Non-pigmented ciliary epithelial cell (primary cell): ENCODE data around the gene TMEM107.
A peak's percentile ranks its signal among the peaks of the same experiment; 100 is the strongest.
"Not testable (repeated sequence)": the region's sequence is repeated elsewhere in the genome, so short reads cannot be mapped to it uniquely, and the experiment has no call there.

Experiments
- DNase-seq: peaks from one replicate; pipeline ENCODE4 v3.0.0-alpha.2; 2010; ENCODE audit warnings: low read depth

Gene TMEM107

DNA sequence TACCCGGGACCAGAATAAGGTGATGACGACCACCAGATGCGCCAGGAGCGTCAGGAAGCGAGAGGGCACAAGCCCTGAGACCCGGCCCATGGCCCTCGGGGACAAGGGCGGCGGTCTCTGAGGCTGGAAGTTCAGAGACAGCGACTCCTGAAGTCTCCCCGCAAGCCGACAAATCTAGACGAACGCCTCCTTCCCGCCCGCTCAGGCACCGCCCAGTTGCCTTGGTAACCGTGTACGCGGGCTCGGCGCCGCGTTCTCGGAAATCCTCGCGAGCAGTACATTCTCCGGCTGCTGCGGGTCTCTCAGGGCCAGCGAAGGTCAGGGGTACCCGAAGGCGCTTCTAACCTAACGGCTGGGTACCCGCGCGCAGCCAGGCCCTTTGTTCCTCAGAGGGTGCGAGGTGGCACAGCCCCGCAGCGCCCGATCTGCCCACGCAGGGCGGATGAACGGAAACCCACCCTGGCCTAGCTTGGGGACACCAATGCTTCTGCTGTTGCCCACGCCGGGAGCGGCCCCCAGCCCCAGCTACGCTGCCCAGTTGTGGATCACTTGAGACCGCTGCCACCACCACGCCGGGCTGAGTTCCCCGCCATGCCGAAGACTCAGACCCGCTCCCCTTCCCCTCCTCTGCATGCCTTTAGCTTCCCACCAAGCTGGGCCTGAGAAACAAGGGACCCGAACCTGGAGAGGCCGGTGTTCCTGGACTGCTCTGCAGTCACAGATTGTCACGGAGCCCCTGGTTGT, at the start of gene TMEM107:
TSS of gene TMEM107 (minus strand) at position 184 of the 744 bp plus-strand sequence. CDS start at position 90, 94 bp downstream.
- no peak for DNase-seq

- no peak for DNase-seq
These were observed 49.0 kb upstream of the TMEM107 start for GRCh38 chr17:8224891-8225812.

GRCh38 chr17:8223356-8224126, 47.4 kb upstream of the TMEM107 start:
- no peak for DNase-seq

GRCh38 chr17:8222630-8223355, 46.6 kb upstream of the TMEM107 start:
- DNase-seq = peak; percentile 73

DNA sequence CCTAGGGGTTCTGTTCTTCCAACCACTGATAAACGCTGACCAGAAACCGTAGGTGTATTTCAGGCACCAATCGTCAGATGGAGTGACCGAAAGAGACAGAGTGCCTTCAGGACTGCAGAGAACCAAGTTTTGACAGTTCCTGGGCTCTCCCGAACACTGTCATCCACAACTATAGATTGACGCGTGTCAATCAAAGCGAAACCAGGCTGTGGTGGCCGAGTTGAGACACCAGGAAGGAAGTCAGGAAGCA, 46.1 kb upstream of the TMEM107 start:
- DNase-seq = peak; percentile 63

DNA sequence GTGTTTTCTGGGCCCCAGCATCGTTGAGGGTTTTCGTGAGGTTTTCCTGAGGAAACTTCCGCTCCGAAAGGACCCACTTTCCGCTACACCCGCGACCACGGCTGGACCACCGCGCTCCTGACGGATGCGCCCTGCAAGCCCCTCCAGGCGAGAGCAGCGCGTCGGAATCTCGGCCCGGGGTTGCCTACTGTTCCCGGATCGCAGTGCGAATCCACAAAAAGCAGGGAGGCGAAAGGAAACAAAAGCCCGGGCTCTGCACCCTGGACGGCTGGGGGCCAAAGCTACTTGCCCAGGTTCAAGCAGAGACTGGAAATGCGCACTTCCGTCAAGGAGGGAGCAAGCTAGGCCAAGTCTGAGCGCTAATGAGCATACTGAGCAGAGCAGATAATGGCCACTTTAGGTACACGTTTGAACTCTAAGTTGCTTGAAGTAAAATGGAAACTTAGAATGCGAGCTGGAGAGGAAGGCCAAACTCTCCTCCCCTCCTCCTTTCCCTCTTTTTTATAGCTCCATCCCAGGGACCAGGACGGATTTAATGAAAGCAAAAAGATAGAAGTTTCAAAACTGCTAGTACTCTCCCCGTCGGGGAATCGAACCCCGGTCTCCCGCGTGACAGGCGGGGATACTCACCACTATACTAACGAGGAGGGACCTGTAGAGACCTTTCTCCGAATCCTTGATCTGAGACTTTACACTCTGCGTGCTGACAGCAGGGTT, 45.6 kb upstream of the TMEM107 start:
- no peak for DNase-seq

- DNase-seq = peak; percentile 81
These were observed 44.8 kb upstream of the TMEM107 start for GRCh38 chr17:8220783-8221662.

GRCh38 chr17:8214000-8214399, 37.8 kb upstream of the TMEM107 start:
- DNase-seq = not testable (repeated sequence)

DNA sequence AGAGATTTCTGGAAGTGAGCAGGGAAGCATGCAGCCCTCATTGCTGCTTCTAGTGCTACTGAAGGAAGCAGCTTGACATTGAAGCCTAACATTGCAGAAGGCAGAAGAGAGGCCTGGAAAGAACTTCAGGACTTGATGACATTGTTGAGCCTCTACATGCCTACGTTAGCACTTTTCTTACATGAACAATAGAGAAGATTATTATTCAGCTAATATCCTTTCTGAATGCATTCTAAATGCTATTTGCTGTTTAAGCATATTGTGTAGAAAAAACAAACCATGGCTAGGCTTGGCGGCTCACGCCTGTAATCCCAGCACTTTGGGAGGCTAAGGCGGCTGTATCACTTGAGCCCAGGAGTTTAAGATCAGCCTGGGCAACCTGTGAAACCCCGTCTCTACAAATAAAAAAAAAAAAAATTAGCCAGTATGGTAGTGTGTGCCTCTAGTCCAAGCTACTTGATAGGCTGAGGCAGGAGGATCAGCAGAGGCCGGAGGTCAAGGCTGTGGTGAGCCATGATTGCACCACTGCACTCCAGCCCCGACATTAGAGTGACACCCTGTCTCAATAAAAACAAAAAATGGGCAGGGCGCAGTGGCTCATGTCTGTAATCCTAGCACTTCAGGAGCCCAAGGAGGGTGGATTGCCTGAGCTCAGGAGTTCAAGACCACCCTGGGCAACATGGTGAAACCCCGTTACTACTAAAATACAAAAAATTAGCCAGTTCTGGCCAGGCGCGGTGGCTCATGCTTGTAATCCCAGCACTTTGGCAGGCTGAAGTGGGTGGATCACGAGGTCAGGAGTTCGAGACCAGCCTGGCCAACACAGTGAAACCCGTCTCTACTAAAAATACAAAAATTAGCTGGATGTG, 36.4 kb upstream of the TMEM107 start:
- no peak for DNase-seq

GRCh38 chr17:8210761-8211458, 34.7 kb upstream of the TMEM107 start:
- DNase-seq = no peak

DNA sequence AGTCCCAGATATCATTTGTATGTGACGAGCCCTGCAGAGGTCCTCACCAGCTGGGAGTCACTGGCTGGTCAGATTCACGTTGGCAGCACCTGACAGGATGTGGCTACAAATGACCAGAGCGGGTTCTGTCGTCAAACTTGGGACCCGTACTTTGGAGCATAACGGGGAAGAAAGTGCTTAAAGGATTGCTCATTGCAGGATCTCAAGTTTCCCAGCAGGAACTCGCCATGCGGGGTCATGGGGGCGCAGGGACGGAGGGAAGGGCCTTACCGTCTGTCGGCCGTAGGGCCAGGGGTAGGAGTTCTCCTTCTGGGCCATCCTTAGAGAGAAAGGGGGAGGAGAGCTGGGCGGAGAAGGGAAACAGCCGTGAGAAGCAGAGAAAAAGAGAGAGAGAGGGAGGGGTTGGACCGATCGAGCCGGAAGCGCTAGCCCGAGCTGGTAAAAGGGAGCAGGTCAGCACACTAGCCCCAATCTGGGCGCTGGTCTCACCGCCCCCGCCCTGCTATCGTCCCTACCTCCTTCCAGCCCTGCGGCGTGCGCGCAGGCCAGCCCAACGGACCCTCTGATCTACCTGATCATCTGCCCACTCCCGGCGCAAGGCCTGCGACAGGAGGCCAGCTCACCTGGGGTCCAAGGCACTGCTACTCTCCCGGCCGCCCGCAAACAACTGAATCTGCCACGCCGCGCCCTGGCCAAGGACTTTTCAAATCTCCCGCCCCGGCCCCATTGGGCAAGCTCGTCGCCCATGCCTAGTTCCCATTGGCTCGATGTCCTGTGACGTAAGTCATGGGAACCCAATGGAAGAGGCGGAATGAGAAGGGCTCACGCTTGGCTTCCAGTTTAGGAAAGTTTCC, 34.0 kb upstream of the TMEM107 start, which contains the start of gene AURKB:
TSS of gene AURKB (minus strand) at position 669 of the 854 bp plus-strand sequence. CDS start at position 318, 351 bp downstream.
- peak; percentile 93 for DNase-seq

DNA sequence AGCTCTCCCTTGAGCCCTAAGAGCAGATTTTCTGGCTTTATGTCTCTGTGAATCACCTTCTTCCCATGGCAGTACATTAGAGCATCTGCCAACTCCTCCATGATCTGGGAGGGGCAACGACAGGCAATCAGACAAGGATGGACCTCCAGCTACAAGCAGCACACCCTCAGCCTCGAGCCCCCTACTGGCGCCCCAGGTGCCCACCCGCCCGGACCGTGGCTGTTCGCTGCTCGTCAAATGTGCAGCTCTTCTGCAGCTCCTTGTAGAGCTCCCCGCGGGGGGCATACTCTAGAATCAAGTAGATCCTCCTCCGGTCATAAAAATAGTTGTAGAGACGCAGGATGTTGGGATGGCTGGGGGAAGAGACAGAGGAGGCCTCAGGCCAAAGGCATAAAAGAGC, 30.4 kb upstream of the TMEM107 start:
- DNase-seq = no peak

DNA sequence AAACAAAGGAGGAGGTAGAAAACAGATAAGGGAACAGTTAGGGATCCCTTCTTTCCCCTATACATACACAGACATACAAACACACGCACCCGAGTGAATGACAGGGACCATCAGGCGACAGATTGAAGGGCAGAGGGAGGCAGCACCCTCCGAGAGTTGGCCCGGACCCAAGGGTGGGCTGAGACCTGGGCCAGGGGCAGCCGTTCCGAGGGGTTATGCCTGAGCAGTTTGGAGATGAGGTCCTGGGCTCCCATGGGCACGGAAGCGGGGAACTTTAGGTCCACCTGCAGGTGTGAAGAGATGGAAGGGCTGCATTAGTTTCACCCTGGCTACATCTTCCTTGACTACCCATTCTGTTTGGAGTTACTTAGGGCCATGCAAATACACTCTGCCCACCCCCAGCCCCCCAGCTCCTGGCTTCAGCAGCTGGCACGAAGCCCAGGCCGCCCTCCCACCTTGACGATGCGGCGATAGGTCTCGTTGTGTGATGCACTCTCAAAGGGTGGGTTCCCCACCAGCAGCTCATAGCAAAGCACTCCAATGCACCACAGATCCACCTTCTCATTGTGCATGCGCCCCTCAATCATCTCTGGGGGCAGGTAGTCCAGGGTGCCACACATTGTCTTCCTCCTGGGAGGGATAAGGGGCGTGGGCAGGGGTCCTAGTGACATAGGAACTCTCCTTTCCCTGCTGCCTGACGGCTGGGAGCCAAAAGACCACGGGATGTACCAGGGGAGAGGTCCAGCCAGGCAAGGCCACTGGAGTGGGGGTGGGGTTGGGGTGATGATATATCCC, 28.8 kb upstream of the TMEM107 start:
- no peak for DNase-seq

GRCh38 chr17:8192070-8192815, 16.1 kb upstream of the TMEM107 start:
- DNase-seq = no peak

DNA sequence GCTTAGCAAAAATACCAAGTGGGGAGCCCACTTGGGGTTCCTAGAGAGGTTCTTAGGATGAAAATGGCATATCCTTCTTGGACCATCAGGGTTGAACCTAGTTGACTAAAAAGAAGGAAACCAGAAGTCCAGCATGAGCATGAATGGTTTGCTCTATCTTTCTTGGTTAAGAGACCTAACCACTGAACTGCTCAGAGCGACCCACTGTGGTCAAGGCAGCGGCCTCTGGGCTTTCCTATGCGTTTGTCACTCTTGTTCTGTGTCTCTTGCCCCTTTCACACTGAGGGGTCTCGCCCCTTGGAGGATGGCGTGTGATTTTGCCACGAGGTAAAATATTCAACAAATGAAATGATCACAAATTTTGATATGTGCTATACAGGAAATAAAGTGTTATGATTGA, 14.3 kb upstream of the TMEM107 start:
- DNase-seq = no peak
